HG03280 (cell line): Measurements from ENCODE around the gene ITGB5.

ENCODE experiments used
- ATAC-seq: cut with Tn5 transposase; IDR thresholded peaks from one replicate; pipeline ENCODE4 v1.9.1; 2021; ENCODE audit warnings: mild to moderate bottlenecking, moderate library complexity; ENCODE audit not compliant: unreplicated experiment

The ITGB5 gene, protein sequence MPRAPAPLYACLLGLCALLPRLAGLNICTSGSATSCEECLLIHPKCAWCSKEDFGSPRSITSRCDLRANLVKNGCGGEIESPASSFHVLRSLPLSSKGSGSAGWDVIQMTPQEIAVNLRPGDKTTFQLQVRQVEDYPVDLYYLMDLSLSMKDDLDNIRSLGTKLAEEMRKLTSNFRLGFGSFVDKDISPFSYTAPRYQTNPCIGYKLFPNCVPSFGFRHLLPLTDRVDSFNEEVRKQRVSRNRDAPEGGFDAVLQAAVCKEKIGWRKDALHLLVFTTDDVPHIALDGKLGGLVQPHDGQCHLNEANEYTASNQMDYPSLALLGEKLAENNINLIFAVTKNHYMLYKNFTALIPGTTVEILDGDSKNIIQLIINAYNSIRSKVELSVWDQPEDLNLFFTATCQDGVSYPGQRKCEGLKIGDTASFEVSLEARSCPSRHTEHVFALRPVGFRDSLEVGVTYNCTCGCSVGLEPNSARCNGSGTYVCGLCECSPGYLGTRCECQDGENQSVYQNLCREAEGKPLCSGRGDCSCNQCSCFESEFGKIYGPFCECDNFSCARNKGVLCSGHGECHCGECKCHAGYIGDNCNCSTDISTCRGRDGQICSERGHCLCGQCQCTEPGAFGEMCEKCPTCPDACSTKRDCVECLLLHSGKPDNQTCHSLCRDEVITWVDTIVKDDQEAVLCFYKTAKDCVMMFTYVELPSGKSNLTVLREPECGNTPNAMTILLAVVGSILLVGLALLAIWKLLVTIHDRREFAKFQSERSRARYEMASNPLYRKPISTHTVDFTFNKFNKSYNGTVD

DNA sequence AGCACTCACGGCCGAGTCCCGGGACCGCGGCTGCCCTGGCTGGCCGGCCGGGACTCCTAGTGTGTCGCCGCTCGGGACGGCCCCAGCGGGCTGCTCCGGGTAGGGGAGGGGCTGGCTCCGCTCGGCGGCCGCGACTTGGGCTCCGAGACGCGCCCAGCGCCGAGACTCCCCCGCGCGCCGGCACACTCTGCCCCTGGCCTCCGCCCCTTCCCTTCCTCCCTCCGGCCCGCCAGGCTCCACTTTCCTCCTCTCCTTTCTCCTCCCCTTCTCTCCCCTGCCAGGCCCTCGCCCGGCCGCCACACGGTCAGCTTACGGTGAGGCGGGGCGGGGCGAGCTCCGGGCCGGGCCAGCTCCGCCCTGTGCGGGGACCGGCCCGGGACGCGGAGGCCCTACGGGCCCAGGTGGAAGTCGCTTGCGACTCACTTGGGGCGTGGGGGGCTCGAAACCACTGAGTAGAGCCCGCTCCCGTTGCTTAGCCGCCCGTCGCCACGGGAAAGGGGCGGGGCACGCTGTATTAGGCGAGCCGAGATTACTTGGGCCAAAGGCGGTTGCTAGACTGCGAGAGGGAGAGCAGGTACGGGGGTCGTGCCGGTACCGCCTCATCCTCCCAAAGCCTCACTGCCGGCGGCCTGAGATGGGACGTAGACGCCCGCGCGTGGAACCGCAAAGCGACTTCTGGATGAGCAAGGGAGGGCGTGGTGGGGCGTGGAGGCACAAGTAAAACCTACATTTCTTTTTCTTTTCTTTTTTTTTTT, at the start of gene ITGB5:
TSS of gene ITGB5 (minus strand) at position 189 of the 755 bp plus-strand sequence. CDS start 365 bp downstream, outside the sequence.
- ATAC-seq = peak; percentile 60

DNA sequence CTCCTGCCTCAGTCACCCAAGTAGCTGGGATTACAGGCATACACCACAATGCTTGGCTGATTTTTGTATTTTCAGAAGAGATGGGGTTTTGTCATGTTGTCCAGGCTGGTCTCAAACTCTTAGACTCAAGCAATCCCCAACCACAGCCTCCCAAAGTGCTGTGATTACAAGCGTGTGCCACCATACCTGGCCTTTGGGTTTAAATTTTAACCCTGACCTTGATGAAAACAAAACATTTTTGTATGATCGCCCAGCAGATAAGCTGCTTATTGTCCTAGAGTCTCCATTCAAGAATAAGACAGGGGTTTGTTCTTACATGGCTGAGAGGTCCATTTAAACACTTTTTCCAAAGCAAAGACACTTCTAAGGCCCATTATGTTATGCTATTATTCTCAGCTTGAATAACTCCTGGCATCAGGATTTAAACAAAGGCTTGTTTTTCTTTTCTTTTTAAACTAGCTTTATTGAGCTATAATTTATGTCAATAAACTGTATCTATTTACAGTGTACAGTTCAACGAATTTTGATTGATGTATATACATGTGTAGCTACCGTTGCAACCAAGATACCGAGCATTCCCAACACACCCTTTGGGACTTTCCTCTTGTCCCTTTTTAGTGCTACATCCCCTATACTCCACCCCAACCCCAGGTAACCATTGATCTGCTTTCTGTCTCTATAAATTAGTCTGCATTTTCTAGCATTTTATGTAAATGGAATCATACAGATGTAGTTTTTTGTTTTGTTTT, 48.8 kb upstream of the ITGB5 start:
- ATAC-seq = no peak

DNA sequence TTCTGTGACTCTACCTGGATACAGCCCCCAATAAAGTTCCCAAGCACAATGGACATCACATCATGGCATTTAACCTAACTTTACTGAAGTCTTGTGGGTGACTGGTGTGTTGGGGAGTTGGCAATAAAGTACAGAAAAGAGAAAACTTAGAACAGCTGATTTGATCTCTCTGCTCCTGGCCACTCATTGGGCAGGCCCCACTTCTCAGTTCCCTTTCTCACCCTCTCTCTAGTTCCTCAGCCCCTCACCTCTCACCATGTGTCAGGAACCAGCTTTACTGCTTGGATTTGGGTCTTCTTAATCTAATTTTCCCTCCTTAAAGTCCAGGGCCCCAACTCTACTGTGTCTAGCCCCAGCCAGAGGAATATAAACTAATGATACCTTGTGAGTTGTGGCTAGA, 48.1 kb upstream of the ITGB5 start:
- no peak for ATAC-seq

DNA sequence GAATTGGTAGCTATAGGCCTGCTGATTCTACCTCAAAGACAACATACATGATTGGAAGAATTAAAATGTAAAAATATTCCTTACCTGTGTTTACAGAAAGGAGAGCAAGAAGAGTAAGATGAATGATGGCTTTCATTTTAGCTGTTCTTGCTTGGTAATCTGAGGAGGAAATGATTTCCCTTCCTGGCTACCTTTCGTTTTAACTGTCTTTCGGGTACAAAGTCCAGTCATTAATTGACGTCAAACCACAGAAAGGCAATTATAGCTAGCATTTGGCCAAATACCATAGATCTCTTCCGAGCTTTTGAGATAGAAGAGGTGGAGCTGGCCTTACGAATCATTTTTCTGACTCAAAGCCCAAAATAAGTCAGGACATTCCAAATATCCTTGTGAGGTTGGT, 47.4 kb upstream of the ITGB5 start, which contains the start of gene MUC13:
TSS of gene MUC13 (minus strand) at position 175 of the 400 bp plus-strand sequence. CDS start at position 136, 39 bp downstream.
- ATAC-seq = no peak

DNA sequence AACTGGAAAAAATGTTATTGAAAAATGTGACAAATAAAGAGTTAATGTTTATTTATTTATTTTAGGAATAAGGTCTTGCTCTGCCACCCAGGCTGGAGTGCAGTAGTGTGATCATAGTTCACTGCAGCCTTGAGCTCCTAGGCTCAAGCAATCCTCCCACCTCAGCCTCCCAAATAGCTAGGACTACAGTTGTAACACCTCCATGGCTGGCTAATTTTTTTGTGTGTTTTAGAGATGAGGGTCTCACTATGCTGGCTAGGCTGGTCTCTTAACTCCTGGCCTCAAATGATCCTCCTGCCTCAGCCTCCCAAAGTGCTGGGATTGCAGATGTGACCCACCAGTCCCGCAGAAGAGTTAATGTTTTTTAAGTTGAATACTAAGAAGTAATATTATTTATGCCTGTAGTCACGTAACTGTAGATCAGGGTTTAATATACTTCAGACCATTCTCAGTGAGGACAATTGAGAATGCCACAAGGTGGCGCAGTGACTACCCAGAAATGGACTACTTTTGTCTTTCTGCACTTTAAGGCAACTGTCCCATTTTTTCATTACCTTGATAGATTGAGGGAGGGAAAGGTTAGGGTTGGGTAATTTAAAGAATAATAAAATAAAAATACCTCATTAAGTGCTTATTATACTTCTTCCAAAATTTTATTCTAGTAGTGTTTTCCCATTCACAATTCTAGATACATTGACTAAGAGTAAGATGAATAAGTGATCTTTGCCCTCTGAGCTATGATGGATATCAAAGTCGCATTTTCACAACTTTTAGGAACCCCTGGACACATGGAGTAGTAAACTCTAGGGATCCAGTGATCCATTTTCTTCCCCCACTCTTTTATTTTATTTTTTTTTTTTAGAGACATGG, 41.4 kb upstream of the ITGB5 start:
- ATAC-seq = no peak

DNA sequence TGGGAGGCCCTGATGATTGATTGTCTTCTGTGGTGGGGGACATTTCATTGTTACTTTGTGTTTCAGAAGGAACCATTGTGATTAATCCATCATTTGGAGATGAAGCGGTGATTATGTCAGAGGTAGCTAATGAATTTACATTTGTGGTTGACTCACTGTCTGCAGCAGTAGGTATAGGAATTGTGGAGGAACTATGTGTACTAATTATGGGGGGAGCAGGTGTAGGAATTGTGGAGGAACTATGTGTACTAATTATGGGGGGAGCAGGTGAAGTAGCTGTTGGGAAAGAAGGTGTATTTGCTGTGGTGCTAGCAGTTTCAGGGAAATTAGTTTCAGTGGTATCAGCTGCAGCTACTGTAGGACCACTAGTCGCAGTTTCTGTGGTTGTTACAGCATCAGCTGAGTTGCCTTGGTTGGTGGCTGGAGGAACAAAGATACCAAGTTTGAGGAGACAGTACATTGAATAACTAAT, 40.4 kb upstream of the ITGB5 start:
- peak; percentile 72 for ATAC-seq

DNA sequence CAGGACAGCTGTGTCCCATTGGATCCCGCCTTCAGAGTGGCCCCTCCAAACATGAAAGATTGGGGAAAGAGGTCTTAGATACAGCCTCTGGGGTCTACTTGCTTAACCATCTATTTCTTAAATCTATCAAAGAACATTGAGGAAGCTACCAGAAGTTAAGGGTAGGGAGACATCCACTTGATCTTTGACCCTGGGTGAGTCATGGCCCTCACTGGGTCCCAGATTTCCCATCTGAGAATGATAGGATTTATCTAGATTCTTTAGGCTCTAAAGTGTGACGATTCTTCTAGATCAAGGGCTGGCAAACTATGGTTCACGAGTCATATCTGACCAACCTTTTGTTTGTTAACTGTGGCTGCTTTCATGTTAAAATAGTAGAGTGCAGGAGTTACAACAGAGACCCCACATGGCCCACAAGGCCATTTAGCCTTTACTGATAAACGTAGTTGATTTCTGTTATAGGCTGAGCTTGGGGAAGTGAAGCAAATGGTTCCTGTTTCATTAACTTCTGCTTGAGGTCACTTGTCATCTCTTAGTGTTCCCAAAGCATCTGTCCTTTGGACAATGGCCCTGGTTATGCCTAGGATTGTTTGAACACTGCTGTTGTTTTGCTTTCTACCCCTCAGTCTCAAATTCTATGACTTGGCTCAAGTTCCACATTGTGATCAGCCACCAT, 39.4 kb upstream of the ITGB5 start:
- no peak for ATAC-seq

DNA sequence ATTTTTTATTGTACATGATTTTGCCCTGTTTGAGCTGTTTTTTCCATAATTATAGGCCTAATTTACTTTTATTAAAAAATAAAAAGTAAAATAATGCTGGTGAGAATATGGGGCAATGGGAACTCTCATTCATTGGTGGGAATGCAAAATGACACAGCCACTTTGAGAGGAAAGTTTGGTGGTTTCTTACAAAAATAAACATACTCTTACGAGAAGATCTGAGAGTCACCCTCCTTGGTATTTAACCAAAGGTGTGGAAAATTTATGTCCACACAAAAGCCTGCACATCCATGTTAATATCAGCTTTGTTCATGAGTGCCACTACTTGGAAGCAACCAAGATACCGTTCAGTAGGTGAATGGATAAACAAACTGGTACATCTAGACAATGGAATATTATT, 37.6 kb upstream of the ITGB5 start:
- ATAC-seq = no peak

DNA sequence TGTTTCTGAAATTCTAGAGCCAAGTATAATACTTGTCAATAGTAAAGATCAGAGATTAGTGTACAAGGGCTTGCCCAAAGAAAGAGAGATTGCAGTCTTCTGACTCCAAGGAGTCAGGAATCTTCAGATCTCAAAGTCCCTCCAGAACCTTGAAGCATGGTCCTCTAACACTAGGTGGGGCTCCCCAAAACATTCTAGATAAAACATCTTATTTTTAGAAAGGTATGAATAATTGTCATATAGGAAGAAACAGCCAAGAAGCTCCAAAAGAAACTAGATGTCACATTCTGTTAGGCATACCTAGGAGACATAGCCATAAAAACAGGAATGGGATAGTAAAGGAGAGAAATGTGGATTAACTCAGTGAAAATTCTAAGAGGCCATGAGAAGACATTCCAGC, 36.7 kb upstream of the ITGB5 start:
- no peak for ATAC-seq

DNA sequence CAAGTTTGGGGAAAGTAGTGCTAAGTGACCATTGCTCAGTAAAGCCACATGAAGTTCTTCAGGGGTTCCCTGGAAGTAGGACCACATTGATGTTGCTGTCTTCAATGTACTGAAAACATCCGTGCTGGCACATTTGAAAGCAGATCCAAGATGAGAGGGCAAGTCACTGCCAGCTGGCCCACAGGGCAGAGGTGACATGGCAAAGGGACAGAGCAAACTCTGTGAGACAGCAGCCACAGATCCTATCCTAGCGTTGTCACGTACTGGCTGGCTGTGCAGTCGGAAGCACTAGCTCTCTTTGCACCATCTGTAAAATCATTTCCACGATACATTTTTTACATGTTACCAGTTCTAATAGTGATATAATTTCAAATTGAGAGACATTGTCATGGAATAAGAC, 33.6 kb upstream of the ITGB5 start:
- ATAC-seq = no peak

DNA sequence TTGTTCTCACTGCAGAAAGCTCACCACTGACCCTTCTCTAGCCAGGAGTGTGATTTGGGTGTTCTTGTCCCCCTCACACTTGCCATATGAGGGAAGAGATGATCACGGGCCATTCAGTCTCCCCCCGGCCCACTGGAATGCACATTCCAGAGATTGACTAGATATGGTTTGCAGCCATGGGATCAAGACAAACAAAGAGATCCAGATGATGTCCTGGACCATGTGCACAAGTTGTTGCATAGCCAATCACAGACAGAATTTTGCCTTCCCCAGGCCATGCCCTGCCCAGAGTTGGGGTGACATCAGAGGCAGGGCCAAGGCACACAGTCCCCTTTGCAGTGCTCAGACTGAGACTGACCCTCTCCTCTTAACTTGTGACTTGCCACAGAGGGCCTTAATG, 32.6 kb upstream of the ITGB5 start:
- ATAC-seq = no peak

DNA sequence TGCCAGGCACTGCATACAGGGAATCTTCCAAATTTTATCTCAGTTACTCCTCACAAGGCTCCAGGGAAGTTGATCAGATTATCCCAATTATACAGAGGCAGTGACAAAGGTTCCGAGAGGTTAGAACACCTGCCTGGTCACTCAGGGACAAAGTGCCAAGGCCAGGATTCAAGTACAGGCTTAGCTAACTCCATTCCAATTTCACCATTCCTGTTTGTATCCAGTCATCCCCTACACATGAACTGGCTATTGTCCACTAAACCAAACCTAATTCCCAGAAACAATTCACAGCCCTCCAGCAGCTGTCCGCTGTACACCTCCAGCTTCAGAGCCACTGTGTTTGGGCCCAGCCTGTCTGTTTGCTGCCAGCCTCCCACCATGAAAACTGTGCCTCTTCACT, 31.4 kb upstream of the ITGB5 start:
- no peak for ATAC-seq

DNA sequence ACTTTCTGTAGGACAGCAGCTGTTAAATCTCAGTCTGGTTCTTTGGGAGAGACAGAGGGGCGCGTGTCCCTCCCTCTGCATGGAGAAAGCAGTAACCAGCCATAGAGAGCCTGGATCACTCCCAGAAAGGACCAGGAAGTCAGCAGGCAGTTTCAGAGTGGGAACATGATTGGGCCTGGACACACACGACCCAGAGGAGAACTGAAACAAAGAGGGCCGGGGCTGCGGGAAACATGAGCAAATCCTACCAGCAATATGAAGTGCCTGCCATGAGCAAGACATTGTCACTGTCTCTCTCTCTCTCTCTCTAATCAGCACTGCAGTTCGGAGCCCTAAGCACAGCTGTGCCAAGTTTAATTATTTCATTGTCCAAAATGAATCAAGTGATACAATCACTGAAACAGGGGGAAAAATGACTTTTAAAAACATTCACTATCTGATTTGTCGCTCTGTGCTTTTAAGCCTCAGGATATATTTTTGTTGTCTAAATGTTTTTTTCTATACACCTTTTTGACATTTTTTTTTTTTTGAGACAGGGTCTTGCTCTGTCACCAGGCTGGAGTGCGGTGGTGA, 29.8 kb upstream of the ITGB5 start:
- no peak for ATAC-seq

DNA sequence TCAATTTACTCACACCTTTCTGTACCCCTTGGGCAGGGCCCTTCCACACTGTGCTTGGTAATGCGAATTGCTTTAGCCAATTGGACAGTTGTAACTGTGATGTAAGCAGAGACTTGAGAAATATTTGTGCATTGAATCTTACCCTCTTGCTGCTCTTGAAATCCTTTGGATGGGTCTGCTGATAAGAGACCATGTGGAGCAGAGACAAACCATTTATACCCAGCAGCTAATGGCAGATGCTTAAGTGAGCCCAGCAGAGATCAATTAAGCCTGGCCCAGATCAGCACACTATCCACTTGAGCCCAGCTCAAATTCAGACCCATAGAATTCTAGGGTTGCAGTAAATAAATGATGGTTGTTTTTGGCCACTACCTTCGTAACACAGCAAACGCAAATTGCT, 28.1 kb upstream of the ITGB5 start:
- ATAC-seq = no peak

DNA sequence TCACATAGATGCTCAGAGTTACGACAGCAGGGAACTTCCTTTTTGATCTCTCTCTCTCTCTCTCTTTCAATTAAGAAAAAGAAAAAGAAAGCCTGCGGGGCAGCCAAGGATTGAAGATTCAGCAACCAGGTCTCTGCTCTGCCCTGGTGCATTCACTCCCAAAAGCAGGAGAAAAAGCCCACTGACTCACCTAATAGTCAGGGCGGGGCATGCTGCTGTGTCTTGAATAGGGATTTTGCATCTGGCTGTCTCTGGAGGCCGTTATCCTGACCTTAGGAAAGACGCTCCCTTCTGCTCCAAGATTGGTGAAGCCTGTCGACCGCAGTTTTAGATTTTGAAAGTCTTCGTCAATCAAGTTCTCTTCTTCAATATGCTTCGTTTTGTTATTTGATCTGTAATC, 20.8 kb upstream of the ITGB5 start:
- ATAC-seq = no peak

DNA sequence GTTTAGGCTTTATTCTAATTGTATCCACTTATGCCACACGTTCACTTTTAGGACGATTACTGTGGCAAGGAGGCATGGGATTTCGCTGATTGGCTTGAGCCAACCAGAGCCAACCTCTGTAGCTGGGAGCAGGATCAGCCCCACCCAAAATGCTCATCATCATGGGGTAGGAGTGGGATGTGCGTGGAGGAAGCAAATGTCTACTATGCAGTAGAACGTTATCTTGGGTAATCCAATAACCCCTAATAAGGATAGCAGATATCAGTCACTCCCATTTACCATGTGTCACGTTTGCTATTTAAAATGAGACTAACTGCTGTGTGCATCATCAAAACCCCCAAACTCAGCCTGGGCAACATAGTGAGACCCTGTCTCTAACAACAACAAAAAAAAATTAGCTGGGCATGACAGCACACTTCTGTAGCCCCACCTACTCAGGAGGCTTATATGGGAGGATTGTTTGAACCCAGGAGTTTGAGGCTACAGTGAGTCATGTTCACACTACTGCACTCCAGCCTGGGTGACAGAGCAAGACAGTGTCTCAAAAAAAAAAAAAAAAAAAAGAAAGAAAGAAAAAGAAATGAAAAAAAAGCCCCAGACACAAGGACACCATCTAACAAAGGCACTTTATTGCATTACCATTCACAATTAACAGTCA, 17.8 kb upstream of the ITGB5 start:
- no peak for ATAC-seq

DNA sequence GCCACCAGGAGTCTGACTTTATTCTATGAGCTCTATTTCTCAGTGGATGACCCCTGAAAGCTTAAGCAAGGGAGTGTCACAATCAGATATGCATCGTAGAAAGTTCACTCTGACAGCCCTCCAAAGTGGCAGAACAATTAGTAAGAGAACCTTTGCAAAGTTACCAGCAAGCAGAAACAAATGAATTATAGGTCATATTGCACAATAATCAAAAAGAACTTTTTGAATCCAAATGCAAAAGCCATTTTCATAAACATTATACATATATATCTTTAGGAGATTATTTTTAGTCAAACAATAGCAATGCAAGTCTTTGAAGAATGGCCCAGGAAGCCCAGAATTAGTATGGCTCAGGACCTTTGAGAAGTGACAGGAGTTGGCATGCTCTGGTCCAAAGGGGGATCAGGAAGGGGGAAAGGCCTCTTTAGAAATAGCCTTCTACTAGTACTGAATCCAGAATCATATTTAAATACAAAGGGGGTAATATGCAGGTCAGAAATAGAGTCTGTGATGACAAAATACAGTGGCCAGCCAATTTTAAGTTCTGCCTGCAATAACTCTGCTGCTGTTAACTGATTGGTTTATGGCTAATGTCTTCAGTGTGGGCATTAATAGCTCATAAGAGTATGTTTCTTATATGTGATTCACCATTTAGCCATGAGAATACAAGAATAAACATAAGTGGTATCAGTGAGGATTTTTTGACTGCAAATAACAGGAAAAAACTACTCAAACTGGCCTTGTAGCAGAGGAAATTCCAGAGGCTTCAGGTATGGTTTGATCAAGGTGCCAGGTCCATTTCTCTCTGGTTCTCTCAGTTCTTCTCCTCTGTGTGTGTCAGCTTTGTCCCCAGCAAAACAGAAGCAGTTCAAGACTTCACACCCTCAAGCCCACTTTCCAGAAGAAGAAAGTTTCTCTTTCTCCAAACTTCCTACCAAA, 17.0 kb upstream of the ITGB5 start:
- no peak for ATAC-seq
